ENCODE results near the gene INTS13. TPM values are rescaled to one million over a fixed set of nuclear protein-coding genes. Genes with fewer than 3 reads are reported as not detected.
A peak's percentile ranks its signal among the peaks of the same experiment; 100 is the strongest.

Gene INTS13
- total RNA-seq, 1 donor from 2014 or later, result 24.4 TPM

DNA sequence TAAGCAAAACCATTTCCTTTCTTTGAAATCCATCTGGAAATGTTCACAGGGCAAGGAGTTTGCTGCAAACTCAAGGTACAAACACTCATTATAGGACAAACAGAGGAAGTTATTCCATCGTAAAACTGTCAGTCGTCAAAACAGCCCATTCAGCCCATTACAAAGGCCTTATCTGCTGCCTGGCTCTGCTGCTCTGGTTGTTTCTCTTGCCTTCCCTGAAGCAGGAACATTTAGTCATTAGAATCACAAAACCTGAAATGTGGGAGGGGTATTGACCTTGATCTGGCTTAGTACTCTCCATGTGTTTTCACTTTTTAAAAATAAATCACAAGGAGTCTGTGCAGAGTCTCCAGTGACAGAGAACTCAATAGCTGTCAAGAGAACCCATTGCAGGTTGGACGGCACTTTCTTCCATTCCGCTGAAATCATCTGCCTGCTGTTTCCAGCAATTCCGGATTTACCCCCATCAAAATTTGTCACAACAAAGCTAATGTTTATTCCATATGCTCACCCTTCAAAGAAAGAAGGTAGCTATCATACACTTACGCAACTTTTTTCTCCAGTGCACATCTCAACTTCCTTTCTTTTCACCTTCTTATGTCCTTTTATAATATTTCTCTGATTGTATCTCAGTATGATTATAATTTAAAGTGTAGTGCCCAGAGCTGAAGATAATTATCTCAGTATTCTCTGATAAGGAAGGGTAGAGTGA, 80.2 kb downstream of the INTS13 start:
- no peaks in the 10 kb centered on the region for H3K36me3 ChIP-seq
- no peaks in the 10 kb centered on the region for H3K27me3 ChIP-seq (ENCODE audit: low read depth)
- no peak for TF ChIP-seq CTCF (IDR thresholded peaks at IDR 0.05; ENCODE audit: borderline replicate concordance)
- H3K4me1 ChIP-seq, result peaks cover 12% of the 10 kb centered on the region
- no peak for DNase-seq
- H3K9me3 ChIP-seq (replicated peaks), result no peaks in the 10 kb centered on the region
- intact Hi-C loops (cut with micrococcal nuclease), result no loop called here
- peak overlapping the region; percentile 54 for H3K27ac ChIP-seq (replicated peaks)
- H3K4me3 ChIP-seq, result no peak overlapping the region

GRCh38 chr12:26855337-26855736, 82.4 kb downstream of the INTS13 start:
- Histone ChIP-seq H3K9me3 (replicated peaks) (no peaks in the 10 kb centered on the region), H3K27me3 (ENCODE audit: low read depth) (no peaks in the 10 kb centered on the region), H3K4me3 (no peak overlapping the region), H3K36me3 (no peaks in the 10 kb centered on the region), H3K4me1 (peaks cover 12% of the 10 kb centered on the region), H3K27ac (replicated peaks) (no peak overlapping the region)
- TF ChIP-seq CTCF (IDR thresholded peaks at IDR 0.05; ENCODE audit: borderline replicate concordance), result no peak
- no peak for DNase-seq
- intact Hi-C loops (cut with micrococcal nuclease), result no loop called here

Other genes with a start within 250 kb of the INTS13 start
- 15.8 TPM for gene ITPR2, start 104.8 kb downstream of the INTS13 start, total RNA-seq
- 33.9 TPM for gene FGFR1OP2, start 489 bp upstream of the INTS13 start, total RNA-seq
- 23.2 TPM for gene TM7SF3, start 76.4 kb upstream of the INTS13 start, total RNA-seq
- gene MED21, start 84.6 kb upstream of the INTS13 start, total RNA-seq, result 53.6 TPM
- gene C12orf71, start 144.6 kb upstream of the INTS13 start, total RNA-seq, result not detected